HL-60/S4 treated with phorbol 12-myristate 13-acetate at 8.2 ng/mL for 4 days and 3 days (cell line): ENCODE results near the gene F3.

Experiments
- in situ Hi-C: fragments of 300-500 bp; cut with MboI; formaldehyde crosslinking; loops from 2 replicates; pipeline ENCODE4 v1.15.0; 2022; ENCODE audit warnings: low sequenced_read_pairs

F3 gene

GRCh38 chr1:94553323-94553730 is 11.8 kb upstream of the F3 start:
- in situ Hi-C loops = no loop called here

- in situ Hi-C loops = no loop called here
Measured at GRCh38 chr1:94552071-94552586, 10.6 kb upstream of the F3 start.

GRCh38 chr1:94551449-94551848 is 9.9 kb upstream of the F3 start:
- in situ Hi-C loops = no loop called here

GRCh38 chr1:94550800-94551241 is 9.3 kb upstream of the F3 start:
- in situ Hi-C loops = no loop called here

GRCh38 chr1:94550396-94550795 is 8.8 kb upstream of the F3 start:
- in situ Hi-C loops = no loop called here

- in situ Hi-C loops = no loop called here
Measured at GRCh38 chr1:94549706-94550105, 8.1 kb upstream of the F3 start.

- in situ Hi-C loops = no loop called here
Measured at GRCh38 chr1:94544706-94545490, 3.3 kb upstream of the F3 start.

- in situ Hi-C loops = no loop called here
Measured at GRCh38 chr1:94543893-94544635, 2.5 kb upstream of the F3 start.

GRCh38 chr1:94543001-94543400 is 1.4 kb upstream of the F3 start:
- in situ Hi-C loops = no loop called here

GRCh38 chr1:94542088-94542870 is 720 bp upstream of the F3 start:
- in situ Hi-C loops = no loop called here

- in situ Hi-C loops = no loop called here
Measured at GRCh38 chr1:94540440-94541245, 916 bp downstream of the F3 start.

GRCh38 chr1:94539496-94539895 is 2.1 kb downstream of the F3 start:
- in situ Hi-C loops = no loop called here

- in situ Hi-C loops = no loop called here
Measured at GRCh38 chr1:94538243-94538827, 3.2 kb downstream of the F3 start.

GRCh38 chr1:94537254-94537653 is 4.3 kb downstream of the F3 start:
- in situ Hi-C loops = no loop called here

GRCh38 chr1:94535879-94536278 is 5.7 kb downstream of the F3 start:
- in situ Hi-C loops = no loop called here

- in situ Hi-C loops = no loop called here
Measured at GRCh38 chr1:94535095-94535494, 6.5 kb downstream of the F3 start.

GRCh38 chr1:94532077-94532476 is 9.5 kb downstream of the F3 start:
- in situ Hi-C loops = no loop called here

GRCh38 chr1:94531664-94532063 is 9.9 kb downstream of the F3 start:
- in situ Hi-C loops = no loop called here

GRCh38 chr1:94530373-94530878 is 11.1 kb downstream of the F3 start:
- in situ Hi-C loops = no loop called here

GRCh38 chr1:94529416-94529815 is 12.1 kb downstream of the F3 start:
- in situ Hi-C loops = no loop called here
